K562 (cell line): ENCODE data around the gene PFN3. TPM values are rescaled to one million over a fixed set of nuclear protein-coding genes. Genes with fewer than 3 reads are reported as not detected.

ENCODE experiments used
- BRCA1 ChIP-seq, 2 experiments: fragments of 450-650 bp in 1 of 2; sonication (generic) in 1 of 2; formaldehyde crosslinking in 1 of 2; IDR thresholded peaks; 2 replicates each; pipeline versions ENCODE4 v1.5.0 to v1.6.1; 2017 to 2020; ENCODE audit warnings: mild to moderate bottlenecking in 1 of 2, missing genetic modification reagents in 1 of 2
- CUX1 ChIP-seq: fragments of 200-800 bp; sonication (Bioruptor generic); IDR thresholded peaks from 2 replicates; pipeline ENCODE4 v1.6.1; 2016; ENCODE audit warnings: missing genetic modification characterization, missing compliant biosample characterization
- DMBX1 ChIP-seq: fragments of 250-450 bp; sonication (Bioruptor Pico); IDR thresholded peaks from 2 replicates; pipeline ENCODE4 v1.8.0; 2022; ENCODE audit warnings: inconsistent platforms, mild to moderate bottlenecking, moderate library complexity, borderline replicate concordance
- HINFP ChIP-seq: fragments of 450-650 bp; conservative IDR thresholded peaks from 2 replicates; pipeline ENCODE4 v1.6.1; 2016; ENCODE audit warnings: missing genetic modification characterization, low read depth, mild to moderate bottlenecking, control low read depth, missing compliant biosample characterization
- NBN ChIP-seq: fragments of 450-650 bp; IDR thresholded peaks from 2 replicates; pipeline ENCODE4 v1.6.1; 2016; ENCODE audit warnings: low read depth, mild to moderate bottlenecking
- NFRKB ChIP-seq: fragments of 450-650 bp; IDR thresholded peaks from 2 replicates; pipeline ENCODE4 v1.6.1; 2016; ENCODE audit warnings: low read depth
- NR3C1 ChIP-seq: sonication (generic); formaldehyde crosslinking; IDR thresholded peaks from 2 replicates; pipeline ENCODE4 v1.8.1; 2022; ENCODE audit warnings: missing genetic modification reagents
- NR4A1 ChIP-seq, 2 experiments: fragments of 250-450 bp in 1 of 2; fragments of 450-650 bp in 1 of 2; sonication (Bioruptor Pico) in 1 of 2; IDR thresholded peaks; 2 replicates each; pipeline versions ENCODE4 v1.4.0 to v1.6.1; 2016 to 2020; ENCODE audit warnings: mild to moderate bottlenecking in 2 of 2, missing compliant biosample characterization in 1 of 2, missing genetic modification characterization in 1 of 2, moderate library complexity in 1 of 2
- PTBP1 ChIP-seq: fragments of 200-400 bp; formaldehyde crosslinking; IDR thresholded peaks from 2 replicates; pipeline ENCODE4 v1.6.1; 2017; ENCODE audit warnings: low read depth, low read length
- SAFB2 ChIP-seq: fragments of 200-400 bp; formaldehyde crosslinking; IDR thresholded peaks from 2 replicates; pipeline ENCODE4 v1.6.1; 2018; ENCODE audit warnings: borderline replicate concordance, low read length, low read depth, moderate library complexity; ENCODE audit not compliant: severe bottlenecking
- TCF15 ChIP-seq: fragments of 250-450 bp; sonication (Bioruptor Pico); IDR thresholded peaks from 2 replicates; pipeline ENCODE4 v1.8.0; 2022; ENCODE audit warnings: moderate library complexity, mild to moderate bottlenecking, inconsistent platforms
- ZBED1 ChIP-seq: IDR thresholded peaks from 2 replicates; pipeline ENCODE4 v1.6.1; 2014
- ZNF354B ChIP-seq: fragments of 250-450 bp; sonication (Bioruptor Pico); IDR thresholded peaks from 2 replicates; pipeline ENCODE4 v1.4.0; 2020
- ZNF395 ChIP-seq: fragments of 200-800 bp; sonication (Bioruptor generic); IDR thresholded peaks from 2 replicates; pipeline ENCODE4 v1.6.1; 2017; ENCODE audit warnings: missing genetic modification characterization, missing compliant biosample characterization
- ZNF668 ChIP-seq: fragments of 250-450 bp; sonication (Bioruptor Pico); IDR thresholded peaks from 2 replicates; pipeline ENCODE4 v1.8.0; 2022; ENCODE audit warnings: mild to moderate bottlenecking, inconsistent platforms
- polyA plus RNA-seq, 8 experiments: library from polyadenylated mRNA; depleted of rRNA in 4 of 8; stranded (reverse) in 5 of 8; unstranded in 3 of 8; fragments of >200 nt; fragmentation: Nextera tagmentation in 2 of 8; fragmentation: Illumina TruSeq in 1 of 8; extraction: Ambion mirVana in 2 of 8; extraction: Trizol in 1 of 8; gene quantifications; 2 replicates each; pipeline versions ENCODE4 v1.2.1 to v1.2.3, GENCODE V29; 2011 to 2014; ENCODE audit warnings: inconsistent platforms in 1 of 8, missing spikeins in 1 of 8
- total RNA-seq, 7 experiments: library from RNA; depleted of rRNA in 6 of 7; stranded (reverse); fragments of >200 nt in 6 of 7; fragmentation: Illumina TruSeq in 2 of 7; extraction: Trizol in 2 of 7; gene quantifications; 2 replicates each; pipeline versions ENCODE4 v1.2.1 to v1.2.3, GENCODE V29; 2011 to 2021; ENCODE audit warnings: low replicate concordance in 1 of 7

PFN3 gene
- total and polyA plus RNA-seq, 9 of the 15 experiments (the other 6 are each of a cell fraction or from before 2014, with no cell fraction given) = not detected

GRCh38 chr5:177403792-177404640, 3.6 kb upstream of the PFN3 start (continued):
- TF ChIP-seq CUX1 (CRISPR knock-in tag) (no peak), ZBED1 (no peak; the same call in 1 of the 2 replicates), NFRKB (no peak), NR4A1 (CRISPR knock-in tag; IDR thresholded peaks at IDR 0.05) (no peak), NR4A1 (tag; IDR thresholded peaks at IDR 0.05) (no peak), HINFP (tag) (no peak), ZNF395 (CRISPR knock-in tag) (peak; percentile 78; the same call in 1 of the 2 replicates), DMBX1 (CRISPR knock-in tag) (peak; percentile 48; the same call in 1 of the 2 replicates), PTBP1 (no peak; the same call in 1 of the 2 replicates), NR3C1 (CRISPR knock-in tag) (peak; percentile 77), BRCA1 (IDR thresholded peaks at IDR 0.05) (no peak), BRCA1 (CRISPR knock-in tag; IDR thresholded peaks at IDR 0.05) (no peak), ZNF668 (no peak), SAFB2 (no peak), ZNF354B (CRISPR knock-in tag) (no peak), NBN (no peak), TCF15 (CRISPR knock-in tag) (no peak)
